K562 (cell line): ENCODE data around the gene SYNGR4. TPM values are rescaled to one million over a fixed set of nuclear protein-coding genes. Genes with fewer than 3 reads are reported as not detected.

ENCODE experiments used
- NBN ChIP-seq: fragments of 450-650 bp; IDR thresholded peaks from 2 replicates; pipeline ENCODE4 v1.6.1; 2016; ENCODE audit warnings: low read depth, mild to moderate bottlenecking
- NR2C2 ChIP-seq, 2 experiments: fragments of 200-800 bp in 1 of 2; sonication (Bioruptor generic) in 1 of 2; sonication (generic) in 1 of 2; formaldehyde crosslinking in 1 of 2; IDR thresholded peaks; 2 replicates each; pipeline versions ENCODE4 v1.6.1 to v1.8.0; 2016 to 2022; ENCODE audit warnings: mild to moderate bottlenecking in 1 of 2, missing compliant biosample characterization in 1 of 2, missing genetic modification characterization in 1 of 2, missing genetic modification reagents in 1 of 2
- SMAD1 ChIP-seq: fragments of 150-350 bp; IDR thresholded peaks from 2 replicates; pipeline ENCODE4 v1.6.1; 2014; ENCODE audit warnings: low read length, low read depth; ENCODE audit not compliant: partially characterized antibody
- ZBTB8A ChIP-seq: fragments of 450-650 bp; IDR thresholded peaks from 2 replicates; pipeline ENCODE4 v1.6.1; 2018; ENCODE audit warnings: mild to moderate bottlenecking, moderate library complexity; ENCODE audit not compliant: partially characterized antibody
- ZNF639 ChIP-seq, 2 experiments: fragments of 200-800 bp in 1 of 2; sonication (Bioruptor generic) in 1 of 2; sonication (generic) in 1 of 2; formaldehyde crosslinking in 1 of 2; IDR thresholded peaks in 1 of 2; conservative IDR thresholded peaks in 1 of 2; 2 replicates each; pipeline versions ENCODE4 v1.5.0 to v1.6.1; 2016 to 2020; ENCODE audit warnings: missing compliant biosample characterization in 1 of 2, missing genetic modification characterization in 1 of 2, missing genetic modification reagents in 1 of 2
- polyA plus RNA-seq, 8 experiments: library from polyadenylated mRNA; depleted of rRNA in 4 of 8; stranded (reverse) in 5 of 8; unstranded in 3 of 8; fragments of >200 nt; fragmentation: Nextera tagmentation in 2 of 8; fragmentation: Illumina TruSeq in 1 of 8; extraction: Ambion mirVana in 2 of 8; extraction: Trizol in 1 of 8; gene quantifications; 2 replicates each; pipeline versions ENCODE4 v1.2.1 to v1.2.3, GENCODE V29; 2011 to 2014; ENCODE audit warnings: inconsistent platforms in 1 of 8, missing spikeins in 1 of 8
- total RNA-seq, 7 experiments: library from RNA; depleted of rRNA in 6 of 7; stranded (reverse); fragments of >200 nt in 6 of 7; fragmentation: Illumina TruSeq in 2 of 7; extraction: Trizol in 2 of 7; gene quantifications; 2 replicates each; pipeline versions ENCODE4 v1.2.1 to v1.2.3, GENCODE V29; 2011 to 2021; ENCODE audit warnings: low replicate concordance in 1 of 7
- TF ChIP-seq, protein P1 (sequence below), 2 experiments: fragments of 250-450 bp in 1 of 2; fragments of 450-650 bp in 1 of 2; sonication (Bioruptor Pico) in 1 of 2; IDR thresholded peaks; 2 replicates each; pipeline versions ENCODE4 v1.6.1 to v1.8.0; 2016 to 2021; ENCODE audit warnings: mild to moderate bottlenecking in 2 of 2, moderate library complexity in 2 of 2, missing compliant biosample characterization in 1 of 2, missing genetic modification characterization in 1 of 2
- TF ChIP-seq, protein P2 (sequence below): fragments of 450-650 bp; formaldehyde crosslinking; IDR thresholded peaks from 2 replicates; pipeline ENCODE4 v1.4.0; 2020; ENCODE audit warnings: mild to moderate bottlenecking, moderate library complexity
- TF ChIP-seq, protein P3 (sequence below), 2 experiments: fragments of 450-650 bp in 1 of 2; sonication (generic) in 1 of 2; formaldehyde crosslinking in 1 of 2; IDR thresholded peaks in 1 of 2; conservative IDR thresholded peaks in 1 of 2; 2 replicates each; pipeline versions ENCODE4 v1.6.1 to v1.8.1; 2016 to 2023; ENCODE audit warnings: mild to moderate bottlenecking in 2 of 2, moderate library complexity in 2 of 2, inconsistent platforms in 1 of 2, missing genetic modification reagents in 1 of 2

SYNGR4 gene
- total and polyA plus RNA-seq, 9 of the 15 experiments (the other 6 are each of a cell fraction or from before 2014, with no cell fraction given): 0.07 to 0.14 TPM; not detected in 7

- TF ChIP-seq NR2C2 (CRISPR knock-in tag; IDR thresholded peaks at IDR 0.05) (peak; percentile 83), NR2C2 (tag; IDR thresholded peaks at IDR 0.05) (peak; percentile 98), ZNF639 (CRISPR knock-in tag; conservative IDR thresholded peaks at IDR 0.05 in 1 of 2, IDR thresholded peaks at IDR 0.05 in 1 of 2) (no peak), NBN (0 out of 2 replicates have a peak, but pooled peaks have one; percentile 27), ZBTB8A (no peak), SMAD1 (peak; percentile 17)
- TF ChIP-seq, protein P1, sequence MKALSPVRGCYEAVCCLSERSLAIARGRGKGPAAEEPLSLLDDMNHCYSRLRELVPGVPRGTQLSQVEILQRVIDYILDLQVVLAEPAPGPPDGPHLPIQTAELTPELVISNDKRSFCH (CRISPR knock-in tag; IDR thresholded peaks at IDR 0.05): no peak
- TF ChIP-seq, protein P1 (tag; IDR thresholded peaks at IDR 0.05): peak; percentile 17; the same call in 1 of the 2 replicates
- TF ChIP-seq, protein P2, sequence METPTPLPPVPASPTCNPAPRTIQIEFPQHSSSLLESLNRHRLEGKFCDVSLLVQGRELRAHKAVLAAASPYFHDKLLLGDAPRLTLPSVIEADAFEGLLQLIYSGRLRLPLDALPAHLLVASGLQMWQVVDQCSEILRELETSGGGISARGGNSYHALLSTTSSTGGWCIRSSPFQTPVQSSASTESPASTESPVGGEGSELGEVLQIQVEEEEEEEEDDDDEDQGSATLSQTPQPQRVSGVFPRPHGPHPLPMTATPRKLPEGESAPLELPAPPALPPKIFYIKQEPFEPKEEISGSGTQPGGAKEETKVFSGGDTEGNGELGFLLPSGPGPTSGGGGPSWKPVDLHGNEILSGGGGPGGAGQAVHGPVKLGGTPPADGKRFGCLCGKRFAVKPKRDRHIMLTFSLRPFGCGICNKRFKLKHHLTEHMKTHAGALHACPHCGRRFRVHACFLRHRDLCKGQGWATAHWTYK (CRISPR knock-in tag): no peak
- TF ChIP-seq, protein P3, sequence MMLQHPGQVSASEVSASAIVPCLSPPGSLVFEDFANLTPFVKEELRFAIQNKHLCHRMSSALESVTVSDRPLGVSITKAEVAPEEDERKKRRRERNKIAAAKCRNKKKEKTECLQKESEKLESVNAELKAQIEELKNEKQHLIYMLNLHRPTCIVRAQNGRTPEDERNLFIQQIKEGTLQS (IDR thresholded peaks at IDR 0.05): no peak
- TF ChIP-seq, protein P3 (CRISPR knock-in tag; conservative IDR thresholded peaks at IDR 0.05): no peak
Measured at GRCh38 chr19:48363500-48363809, 712 bp upstream of the SYNGR4 start (continued).
